NK-92 (cell line): ENCODE data around the gene NKD2.

ENCODE experiments used
- DNase-seq: peaks from one replicate; lab custom pipeline; 2025; ENCODE audit not compliant: unreplicated experiment; lab: John Stamatoyannopoulos, UW

Gene NKD2

DNA sequence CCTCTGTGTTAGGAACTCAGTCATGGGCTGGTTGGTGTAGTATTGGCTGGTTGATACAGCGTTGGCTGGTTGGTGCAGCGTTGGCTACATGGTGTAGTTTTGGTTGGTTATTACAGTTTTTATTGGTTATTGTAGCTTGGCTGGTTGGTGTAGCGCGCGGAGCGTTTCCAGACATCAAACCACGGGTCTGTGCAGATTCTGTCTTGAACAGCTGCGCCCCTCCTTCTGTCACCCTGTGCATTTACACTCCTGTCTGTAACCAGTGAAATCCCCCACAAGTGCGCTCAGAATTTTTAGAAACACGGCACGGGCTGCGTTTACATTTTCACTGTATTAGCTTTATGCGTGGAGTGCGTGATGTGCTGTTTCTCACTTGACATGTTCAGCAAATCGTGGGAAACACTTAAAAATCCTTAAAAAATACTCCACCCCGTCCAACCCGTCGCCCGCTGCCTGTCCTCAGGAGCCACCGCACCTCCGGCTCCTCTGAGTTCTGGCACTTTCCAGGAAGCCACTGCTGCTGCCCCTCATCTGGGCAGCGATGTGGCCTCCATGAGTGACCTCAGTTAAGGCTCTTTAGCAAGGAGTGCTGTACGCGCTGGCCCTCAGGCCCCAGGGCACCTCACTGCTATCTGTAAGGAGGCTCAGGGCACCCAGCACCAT lies 20.8 kb downstream of the NKD2 start:
- DNase-seq: no peak

DNA sequence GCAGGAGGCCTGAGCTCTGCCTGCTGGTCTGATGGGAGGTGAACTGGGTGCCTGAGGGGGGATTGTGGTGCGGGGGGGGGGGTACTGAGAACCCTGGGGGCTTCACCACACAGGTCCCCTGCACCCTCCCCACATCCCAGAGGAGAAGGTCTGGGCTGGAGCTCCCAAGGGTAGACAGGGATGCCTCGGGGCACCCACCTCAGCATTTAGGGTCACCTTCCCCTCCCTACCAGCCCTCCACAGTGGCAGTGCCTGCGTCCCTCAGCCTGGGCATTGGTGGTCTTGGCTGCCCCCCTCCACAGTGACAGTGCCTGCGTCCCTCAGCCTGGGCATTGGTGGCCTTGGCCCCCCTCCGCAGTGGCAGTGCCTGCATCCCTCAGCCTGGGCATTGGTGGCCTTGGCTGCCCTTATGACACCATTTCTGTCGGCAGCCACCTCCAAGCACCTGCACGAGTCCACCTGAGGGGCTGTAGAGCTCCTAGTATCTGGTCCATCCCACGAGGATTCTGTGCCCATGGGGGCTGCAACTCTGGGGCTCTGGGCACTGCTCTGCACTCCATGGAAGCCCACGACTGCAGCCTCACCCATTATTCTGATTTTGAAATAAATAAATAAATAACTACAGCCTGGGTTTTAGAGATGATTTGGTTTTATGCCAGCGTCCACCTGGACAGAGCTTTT lies 21.5 kb downstream of the NKD2 start:
- DNase-seq: no peak

DNA sequence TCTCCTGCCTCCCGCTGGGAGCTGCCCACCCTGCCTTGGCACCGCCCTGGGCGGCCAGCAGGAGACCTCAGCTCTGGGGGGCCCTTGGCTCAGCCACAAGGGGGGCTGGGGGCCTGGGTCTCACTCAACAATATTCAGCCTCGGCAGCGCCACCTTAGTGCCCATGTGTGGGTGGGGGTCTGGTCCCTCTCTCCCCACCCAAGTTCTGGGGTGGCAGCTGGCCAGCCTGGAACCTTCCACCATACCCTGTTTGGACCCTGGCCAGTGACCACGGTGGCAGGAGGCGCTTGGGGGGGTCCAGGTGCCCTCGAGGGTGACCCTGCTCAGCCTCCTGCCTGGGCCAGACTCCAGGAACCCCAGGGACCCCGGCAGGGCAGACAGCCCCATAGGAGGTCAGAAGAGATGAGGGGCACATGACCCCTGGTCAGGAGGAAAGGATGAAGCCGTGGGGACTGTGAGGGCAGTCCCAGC lies 22.2 kb downstream of the NKD2 start:
- DNase-seq: no peak

DNA sequence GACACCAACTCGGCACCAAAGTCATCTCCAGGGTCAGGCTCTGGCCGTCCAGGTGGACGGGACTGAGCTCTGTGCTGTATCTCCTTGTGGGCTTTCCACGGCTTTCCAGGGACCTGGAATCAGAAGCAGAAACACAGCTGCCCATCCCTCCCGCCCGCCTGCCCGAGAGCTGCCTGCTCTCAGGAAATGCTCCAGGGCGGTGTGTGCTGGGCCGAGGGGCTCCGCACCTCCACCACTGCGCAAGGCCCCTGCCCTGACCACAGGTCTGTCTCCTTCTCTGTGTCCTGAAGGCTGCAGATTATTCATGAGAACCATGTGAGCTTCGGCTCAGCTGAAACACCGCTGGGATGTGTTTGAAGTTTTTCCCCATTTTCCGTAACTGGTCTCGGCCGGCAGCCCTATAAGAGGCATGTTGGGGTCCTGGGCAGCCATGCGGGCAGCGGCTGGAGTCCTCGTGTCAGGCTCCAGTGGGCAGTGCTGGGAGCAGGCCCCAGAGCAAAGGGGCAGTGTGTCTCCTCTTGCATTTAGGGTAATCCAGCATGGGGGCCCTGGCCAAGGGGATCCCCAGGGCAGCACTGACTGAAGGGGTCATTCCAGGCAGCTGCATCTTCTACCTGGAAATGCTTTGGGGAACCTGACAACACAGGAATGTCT lies 22.8 kb downstream of the NKD2 start:
- no peak for DNase-seq

DNA sequence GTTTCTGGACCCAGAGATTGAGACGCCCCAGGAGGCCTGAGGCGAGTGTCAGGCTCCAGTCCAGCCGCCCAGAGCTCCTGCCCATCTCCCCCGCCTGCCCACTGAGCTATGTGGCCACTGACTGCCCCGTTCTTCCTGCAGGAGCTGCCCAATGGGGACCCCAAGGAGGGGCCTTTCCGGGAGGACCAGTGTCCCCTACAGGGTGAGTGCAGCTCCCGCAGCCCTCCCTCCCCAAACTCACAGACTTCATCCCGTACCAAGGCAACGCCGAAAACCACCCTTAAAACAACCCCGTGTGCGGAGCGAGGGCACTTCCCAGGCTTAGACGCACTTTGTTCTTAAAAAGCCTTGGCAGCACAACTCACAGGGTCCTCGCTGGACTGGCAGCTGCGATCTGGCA lies 23.4 kb downstream of the NKD2 start:
- DNase-seq: no peak

DNA sequence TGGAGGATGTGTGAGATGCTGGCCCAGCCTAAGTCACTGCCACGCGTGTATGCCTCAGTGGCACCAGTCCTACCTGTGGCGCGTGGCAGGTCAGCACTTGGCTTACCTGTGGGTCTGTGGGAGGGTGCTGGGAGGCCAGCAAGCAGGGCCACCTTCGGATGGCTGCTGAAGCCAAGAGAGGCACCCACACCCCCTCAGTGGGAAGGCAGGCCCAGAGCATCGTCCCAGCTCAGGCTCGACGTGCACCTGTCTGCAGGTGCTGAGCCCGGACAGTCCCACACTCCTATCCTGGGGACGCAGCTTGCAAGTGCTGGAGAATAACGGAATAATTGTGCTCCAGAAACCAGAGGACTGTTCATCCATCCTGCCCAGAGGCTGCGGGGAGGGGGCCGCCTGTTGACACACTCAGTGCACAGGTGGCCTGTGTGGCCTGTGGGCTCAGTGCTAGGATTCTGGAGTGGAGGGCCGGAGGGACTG lies 24.0 kb downstream of the NKD2 start:
- DNase-seq: no peak

DNA sequence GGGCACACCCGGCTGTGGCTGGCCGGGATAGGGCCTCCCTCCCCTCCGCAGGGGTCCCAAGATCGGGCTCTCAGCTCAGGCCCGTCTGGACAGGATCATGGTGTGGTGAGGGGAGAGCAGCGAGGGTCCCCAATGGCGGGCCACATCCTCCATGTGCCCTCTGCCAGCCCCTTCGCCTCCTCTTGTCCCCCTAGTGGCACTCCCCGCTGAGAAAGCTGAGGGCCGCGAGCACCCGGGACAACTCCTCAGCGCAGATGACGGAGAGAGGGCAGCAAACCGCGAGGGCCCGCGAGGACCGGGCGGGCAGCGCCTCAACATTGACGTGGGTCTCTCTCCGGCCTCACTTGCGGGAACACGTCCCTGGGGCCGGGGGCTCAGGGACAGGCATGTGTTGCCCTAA lies 24.6 kb downstream of the NKD2 start:
- no peak for DNase-seq

DNA sequence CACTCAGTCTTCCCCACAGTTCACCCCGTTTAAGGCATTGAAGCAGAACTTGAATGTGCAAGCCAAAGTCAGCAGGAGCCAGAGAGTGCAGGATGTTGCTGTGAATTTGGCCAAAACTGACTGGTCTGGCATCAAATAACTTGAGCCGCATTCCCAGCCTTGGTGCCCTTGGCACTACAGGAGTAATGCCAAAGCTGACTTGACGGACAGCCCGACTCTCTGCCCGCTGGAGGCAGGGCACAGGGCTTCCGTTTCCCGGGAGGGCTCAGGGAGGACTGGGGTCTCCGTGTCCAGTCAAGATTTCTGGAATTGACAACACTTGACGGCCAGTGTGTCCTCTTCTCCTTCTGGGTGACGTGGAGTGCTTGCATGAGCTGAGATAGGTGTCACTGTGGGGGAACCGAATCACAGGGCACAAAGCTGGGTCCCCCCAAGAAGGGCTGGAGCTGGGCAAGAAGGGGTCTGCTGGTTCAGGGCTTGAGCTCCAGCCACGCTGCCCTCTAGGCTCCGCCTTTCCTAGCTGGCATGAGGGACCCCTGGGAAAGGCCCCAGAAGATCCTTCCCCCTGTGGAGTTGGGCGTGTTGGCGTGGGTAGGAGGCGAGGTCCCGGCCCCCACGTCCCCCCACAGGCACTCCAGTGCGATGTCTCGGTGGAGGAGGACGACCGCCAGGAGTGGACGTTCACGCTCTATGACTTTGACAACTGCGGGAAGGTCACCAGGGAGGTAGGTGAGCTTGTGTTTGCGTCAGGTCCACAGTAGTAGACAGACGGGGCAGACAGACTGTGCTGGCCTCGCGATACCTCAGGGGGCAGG lies 25.2 kb downstream of the NKD2 start:
- DNase-seq: no peak

DNA sequence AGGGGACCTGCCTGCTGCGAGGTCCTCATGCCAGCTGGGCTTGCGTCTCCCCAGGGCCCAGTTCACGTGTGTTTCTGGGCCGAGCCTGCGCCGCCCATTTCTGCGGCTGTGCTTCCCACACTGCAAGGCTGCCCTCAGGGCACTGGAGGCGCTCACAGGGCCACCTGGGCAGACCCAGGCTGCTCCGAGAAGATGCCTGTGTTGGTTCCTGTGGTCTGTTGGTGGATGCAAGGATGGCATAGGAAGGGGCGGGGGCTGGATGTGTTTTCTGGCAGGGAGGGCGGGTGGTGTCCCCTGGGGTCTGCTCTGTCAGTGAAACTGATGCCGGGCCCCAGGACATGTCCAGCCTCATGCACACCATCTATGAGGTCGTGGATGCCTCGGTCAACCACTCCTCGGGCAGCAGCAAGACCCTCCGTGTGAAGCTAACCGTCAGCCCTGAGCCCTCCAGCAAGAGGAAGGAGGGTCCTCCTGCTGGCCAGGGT lies 25.9 kb downstream of the NKD2 start:
- no peak for DNase-seq

DNA sequence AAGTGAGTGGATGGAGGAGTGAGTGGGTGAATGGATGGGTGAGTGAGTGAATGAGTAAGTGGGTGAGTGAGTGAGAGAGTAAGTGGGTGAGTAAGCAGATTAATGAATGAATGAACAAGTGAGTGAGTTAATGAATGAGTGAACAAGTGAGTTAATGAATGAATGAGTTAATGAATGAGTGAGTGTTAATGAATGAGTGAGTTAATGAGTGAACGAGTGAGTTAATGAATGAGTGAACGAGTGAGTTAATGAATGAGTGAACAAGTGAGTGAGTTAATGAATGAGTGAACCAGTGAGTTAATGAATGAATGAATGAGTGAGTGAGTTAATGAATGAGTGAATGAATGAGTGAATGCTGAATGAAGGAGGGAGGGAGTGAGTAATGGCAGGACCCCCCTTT lies 26.4 kb downstream of the NKD2 start:
- no peak for DNase-seq

DNA sequence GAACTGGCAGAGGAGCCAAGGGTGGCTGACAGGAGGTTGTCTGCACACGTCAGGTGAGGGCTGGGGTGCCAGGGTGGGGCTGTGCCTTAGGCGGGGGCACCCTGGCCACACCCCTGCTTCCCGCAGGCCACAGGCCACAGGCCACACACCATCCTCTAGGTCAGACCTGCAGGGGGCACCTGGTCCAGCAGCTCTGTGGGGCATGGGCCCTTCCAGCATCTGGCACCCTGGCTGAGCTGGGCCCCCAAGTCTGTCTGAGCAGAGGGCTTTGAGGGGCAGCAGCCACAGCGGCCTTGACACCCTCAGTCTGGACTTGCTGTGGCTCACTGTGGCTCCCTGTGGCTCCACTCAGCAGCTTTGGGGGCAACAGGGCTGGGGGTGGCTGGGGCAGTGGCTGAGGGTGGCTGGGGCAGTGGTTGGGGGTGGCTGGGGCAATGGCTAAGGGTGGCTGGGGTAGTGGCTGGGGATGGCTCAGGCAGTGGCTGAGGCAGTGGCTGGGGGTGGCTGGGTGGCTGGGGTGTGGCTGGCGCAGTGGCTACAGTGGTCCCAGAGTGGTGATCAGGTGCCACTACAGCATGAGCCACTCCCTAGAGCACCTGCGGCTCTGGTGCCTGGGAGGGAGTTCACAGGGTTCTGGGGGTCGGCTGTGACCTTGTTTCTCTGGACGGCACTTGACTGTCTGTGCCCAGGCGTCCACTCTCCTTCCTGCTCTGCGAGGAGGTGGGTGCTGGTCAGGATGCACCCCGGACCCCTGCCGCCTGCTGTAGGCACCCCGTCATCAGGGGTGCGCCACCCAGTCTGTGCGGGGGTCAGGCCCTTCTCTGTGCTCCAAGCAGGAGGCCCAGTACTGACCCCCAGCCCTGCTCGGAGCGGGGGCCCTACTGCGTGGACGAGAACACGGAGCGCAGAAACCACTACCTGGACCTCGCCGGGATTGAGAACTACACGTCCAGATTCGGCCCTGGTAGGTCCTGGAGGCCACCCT lies 27.1 kb downstream of the NKD2 start:
- no peak for DNase-seq

DNA sequence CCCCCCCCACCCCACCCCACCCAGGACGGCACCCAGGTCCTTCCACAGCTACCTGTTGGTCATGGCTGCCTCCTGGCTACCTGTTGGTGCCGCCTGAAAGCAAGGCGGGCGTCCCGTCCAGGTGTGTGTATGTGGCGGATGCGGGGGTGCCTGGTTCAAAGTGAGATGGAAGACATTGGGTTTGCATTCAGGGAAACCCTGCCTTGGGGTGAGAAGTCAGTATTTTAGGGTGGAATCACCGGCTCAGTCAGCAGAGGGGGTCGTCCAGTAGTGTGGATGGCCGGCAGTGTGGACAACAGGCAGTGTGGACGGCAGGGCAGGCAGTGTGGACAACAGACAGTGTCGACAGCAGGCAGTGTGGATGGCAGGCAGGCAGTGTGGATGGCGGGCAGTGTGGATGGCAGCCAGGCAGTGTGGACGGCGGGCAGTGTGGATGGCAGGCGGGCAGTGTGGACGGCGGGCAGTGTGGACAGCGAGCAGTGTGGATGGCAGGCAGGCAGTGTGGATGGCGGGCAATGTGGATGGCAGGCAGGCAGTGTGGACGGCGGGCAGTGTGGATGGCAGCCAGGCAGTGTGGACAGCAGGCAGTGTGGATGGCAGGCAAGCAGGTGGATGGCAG lies 28.0 kb downstream of the NKD2 start:
- DNase-seq: no peak

DNA sequence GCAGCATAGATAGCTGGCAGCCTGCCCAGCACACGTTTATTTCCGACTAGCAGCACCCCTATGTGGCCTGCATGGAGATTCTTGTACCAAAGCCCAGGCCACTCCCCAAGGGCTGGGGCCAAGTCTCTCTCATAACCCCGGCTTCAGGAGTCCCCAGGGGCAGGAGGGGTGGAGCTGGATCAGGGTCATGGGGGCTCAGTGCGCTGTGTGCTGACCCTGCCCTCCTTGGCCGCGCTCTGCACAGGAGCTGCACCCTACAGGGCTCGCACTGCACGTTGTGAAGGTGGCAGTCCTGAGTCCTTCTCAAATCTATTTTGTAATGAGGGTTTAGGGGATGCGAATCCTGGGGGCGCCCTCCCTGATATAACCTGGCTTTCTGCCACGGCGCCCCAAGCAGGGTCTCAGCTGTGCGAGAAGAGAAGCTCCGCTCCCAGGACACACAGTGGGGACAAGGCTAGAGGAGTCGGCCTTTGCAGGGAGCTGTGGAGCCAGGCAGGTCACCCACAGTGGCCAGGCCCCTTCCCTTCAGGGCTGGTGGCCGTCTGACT lies 28.6 kb downstream of the NKD2 start:
- DNase-seq: no peak

DNA sequence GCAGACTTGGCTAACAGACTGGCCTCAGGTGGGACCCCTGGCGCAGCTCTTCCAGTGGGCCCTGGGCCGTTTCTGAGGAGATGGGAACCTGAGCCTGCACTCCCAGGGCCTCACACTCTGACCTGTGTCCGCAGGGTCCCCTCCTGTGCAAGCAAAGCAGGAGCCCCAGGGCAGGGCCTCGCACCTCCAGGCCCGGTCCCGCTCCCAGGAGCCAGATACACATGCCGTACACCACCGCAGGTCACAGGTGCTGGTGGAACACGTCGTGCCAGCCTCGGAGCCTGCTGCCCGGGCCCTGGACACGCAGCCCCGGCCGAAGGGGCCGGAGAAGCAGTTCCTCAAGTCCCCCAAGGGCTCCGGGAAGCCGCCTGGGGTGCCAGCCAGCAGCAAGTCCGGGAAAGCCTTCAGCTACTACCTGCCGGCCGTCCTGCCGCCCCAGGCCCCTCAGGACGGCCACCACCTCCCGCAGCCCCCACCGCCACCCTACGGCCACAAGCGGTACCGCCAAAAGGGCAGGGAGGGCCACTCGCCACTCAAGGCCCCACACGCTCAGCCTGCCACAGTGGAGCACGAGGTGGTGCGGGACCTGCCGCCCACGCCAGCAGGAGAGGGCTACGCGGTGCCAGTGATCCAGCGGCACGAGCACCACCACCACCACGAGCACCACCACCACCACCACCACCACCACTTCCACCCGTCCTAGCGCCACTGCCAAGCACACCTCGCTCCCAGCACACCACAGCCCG lies 29.2 kb downstream of the NKD2 start:
- no peak for DNase-seq

DNA sequence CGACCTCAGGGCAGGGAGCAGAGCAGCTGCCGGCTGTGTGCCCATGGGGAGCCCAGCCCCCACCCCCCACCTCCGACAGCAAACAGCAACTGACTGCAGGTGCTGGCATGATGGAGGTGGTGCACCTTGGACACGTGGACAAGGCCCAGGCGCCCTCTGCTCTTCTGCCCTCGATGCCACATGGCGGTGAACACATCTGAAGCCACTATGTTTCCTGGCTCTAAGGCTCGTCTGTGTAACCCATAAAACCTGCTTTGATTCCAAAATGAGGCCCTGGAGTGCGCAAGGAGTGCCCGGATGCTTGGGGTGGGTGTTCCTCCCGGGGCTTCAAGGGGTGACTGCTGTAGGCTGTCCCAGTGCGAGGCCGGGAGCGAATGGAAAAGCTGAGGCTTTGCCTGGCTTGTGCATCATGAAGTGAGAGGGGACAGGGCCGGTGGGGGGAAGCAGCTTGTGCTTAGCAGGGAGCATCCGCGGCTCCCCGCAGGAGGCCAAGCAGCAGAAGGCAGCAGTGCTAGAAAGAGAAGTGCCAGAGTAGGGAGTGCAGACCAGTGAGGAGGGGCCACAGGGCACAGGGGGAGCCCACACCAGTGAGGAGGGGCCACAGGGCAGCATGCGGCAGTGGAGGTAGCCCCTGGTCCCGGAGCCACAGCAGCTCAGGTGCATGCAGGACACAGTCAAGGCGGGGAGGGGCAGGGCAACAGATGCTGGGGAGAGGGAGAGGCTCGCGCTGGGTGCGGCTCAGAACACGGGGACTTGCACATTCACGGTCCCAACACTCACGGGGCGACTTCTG lies 30.0 kb downstream of the NKD2 start:
- no peak for DNase-seq

DNA sequence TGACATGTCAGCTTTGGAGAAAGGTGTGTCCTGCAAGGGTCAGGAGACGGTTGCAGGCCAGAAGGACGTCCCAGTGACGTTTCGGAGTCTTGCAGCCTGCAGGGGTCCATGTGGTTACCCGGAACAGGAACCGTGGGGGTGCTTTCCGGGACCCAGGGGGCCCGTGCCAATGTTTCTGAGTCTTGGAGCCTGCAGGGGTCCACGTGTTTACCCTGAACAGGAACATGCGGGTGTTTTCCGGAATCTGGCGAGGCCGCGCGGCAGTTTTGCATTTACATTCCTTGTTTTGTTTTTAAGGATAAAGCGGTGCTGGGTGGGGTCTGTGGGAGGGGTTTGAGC lies 30.6 kb downstream of the NKD2 start:
- DNase-seq: no peak

DNA sequence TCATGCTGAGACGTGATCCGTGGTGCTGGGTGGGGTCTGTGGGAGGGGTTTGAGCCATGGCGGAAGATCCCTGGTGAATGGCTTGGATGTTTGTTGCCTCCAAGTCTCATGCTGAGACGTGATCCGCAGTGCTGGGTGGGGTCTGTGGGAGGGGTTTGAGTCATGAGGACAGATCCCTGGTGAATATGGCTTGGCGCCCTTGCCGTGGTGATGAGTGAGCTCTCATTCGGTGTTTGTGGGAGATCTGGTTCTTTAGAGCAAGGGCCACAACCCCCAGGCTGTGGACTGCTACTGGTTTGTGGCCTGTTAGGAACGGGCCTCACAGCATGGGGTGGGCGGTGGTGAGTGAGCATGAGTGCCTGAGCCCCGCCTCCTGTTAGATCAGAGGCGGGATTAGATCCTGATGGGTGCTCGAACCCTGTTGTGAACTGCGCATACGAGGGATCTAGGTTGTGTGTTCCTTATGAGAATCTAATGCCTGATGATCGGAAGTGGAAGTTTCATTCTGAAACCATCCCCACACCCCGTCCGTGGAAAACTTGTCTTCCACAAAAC lies 31.2 kb downstream of the NKD2 start:
- DNase-seq: no peak

DNA sequence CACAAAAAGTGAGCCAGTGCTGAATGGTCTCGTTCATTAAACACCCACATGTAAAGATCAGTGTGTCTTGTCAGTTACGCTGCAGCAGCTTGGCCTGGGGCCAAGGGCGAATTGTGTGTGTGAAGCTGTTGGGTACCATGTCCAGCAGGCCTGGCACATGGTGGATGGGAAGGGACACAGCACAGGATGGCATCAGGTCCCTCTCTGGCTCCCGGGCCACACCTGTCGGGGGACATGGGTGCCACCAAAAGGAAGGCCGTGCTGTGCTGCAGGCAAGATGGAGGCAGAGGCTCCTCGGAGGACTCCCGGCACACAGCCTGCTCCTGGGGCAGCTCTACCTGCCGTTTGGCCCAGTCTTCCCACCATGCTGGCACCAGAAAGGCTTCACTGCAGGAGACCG lies 32.0 kb downstream of the NKD2 start:
- no peak for DNase-seq
